EH (cell line): Measurements from ENCODE around the gene IRGQ.

Experiments
- DNase-seq: peaks from one replicate; pipeline ENCODE4 v3.0.0-alpha.2; 2015; ENCODE audit warnings: low read depth

The IRGQ gene

GRCh38 chr19:43544077-43544476 lies 51.9 kb downstream of the IRGQ start:
- no peak for DNase-seq

- DNase-seq: no peak
These were observed 53.8 kb downstream of the IRGQ start for GRCh38 chr19:43541920-43542650.

- no peak for DNase-seq
These were observed 55.6 kb downstream of the IRGQ start for GRCh38 chr19:43540381-43540780.

GRCh38 chr19:43538922-43539321 lies 57.0 kb downstream of the IRGQ start:
- no peak for DNase-seq

- peak; percentile 69 for DNase-seq
These were observed 60.8 kb downstream of the IRGQ start for GRCh38 chr19:43534816-43535761.
